Thoracic aorta (tissue), 2 donors: ENCODE results near the gene RCC2. TPM values are rescaled to one million over a fixed set of nuclear protein-coding genes. Genes with fewer than 3 reads are reported as not detected.
A peak's percentile ranks its signal among the peaks of the same experiment; 100 is the strongest.

Experiments used
- ATAC-seq: fragments of 150-250 bp; one replicate; pipeline ENCODE4 v1.8.0; 2017; ENCODE audit warnings: low read depth; ENCODE audit not compliant: insufficient number of reproducible peaks, low FRiP score
- DNase-seq: peaks from one replicate; pipeline ENCODE4 v3.0.0-alpha.2; 2020; ENCODE audit warnings: low spot score
- H3K27ac ChIP-seq, 2 donors: fragments of 200-600 bp; sonication (generic); 1 replicate in 1 of 2; 2 replicates in 1 of 2; pipeline ENCODE4 v1.5.1; 2016; ENCODE audit warnings: mild to moderate bottlenecking in 2 of 2, moderate library complexity in 2 of 2
- H3K27me3 ChIP-seq: fragments of 200-600 bp; sonication (generic); replicated peaks from 2 replicates; pipeline ENCODE4 v1.6.0; 2016; ENCODE audit warnings: mild to moderate bottlenecking; ENCODE audit not compliant: insufficient read depth
- H3K36me3 ChIP-seq: fragments of 200-600 bp; sonication (generic); one replicate; pipeline ENCODE4 v1.5.1; 2016
- H3K4me1 ChIP-seq, 2 donors: fragments of 200-600 bp; sonication (generic); 1 replicate in 1 of 2; 2 replicates in 1 of 2; pipeline versions ENCODE4 v1.5.1 to v1.6.0; 2016; ENCODE audit warnings: low read depth in 2 of 2, mild to moderate bottlenecking in 1 of 2; ENCODE audit not compliant: control insufficient read depth in 1 of 2
- H3K4me3 ChIP-seq: fragments of 200-600 bp; sonication (generic); 2 replicates; pipeline ENCODE4 v1.5.1; 2016; ENCODE audit warnings: mild to moderate bottlenecking
- H3K9me3 ChIP-seq: fragments of 200-600 bp; sonication (generic); 2 replicates; pipeline ENCODE4 v1.5.1; 2016
- CTCF ChIP-seq: fragments of 200-600 bp; sonication (generic); IDR thresholded peaks from one replicate; pipeline ENCODE4 v1.5.1; 2019; ENCODE audit warnings: antibody characterized with exemption
- total RNA-seq, 2 donors: library from RNA; depleted of rRNA; stranded (reverse); fragments of >200 nt; gene quantifications; one replicate each; pipeline versions ENCODE4 v1.1.0 to v1.2.3, GENCODE V29; 2016

Gene RCC2
- total RNA-seq, 2 donors from 2014 or later, result 18.4 to 27.7 TPM

- H3K4me1 ChIP-seq, result peaks cover 7 to 13% of the 10 kb centered on the region in 2 donors
- H3K9me3 ChIP-seq, result no peaks in the 10 kb centered on the region
- H3K27ac ChIP-seq, result no peak overlapping the region
- no peaks in the 10 kb centered on the region for H3K36me3 ChIP-seq
- TF ChIP-seq CTCF, result no peak
- H3K4me3 ChIP-seq, result no peak overlapping the region
- DNase-seq (no peak), ATAC-seq (no peak)
- no peaks in the 10 kb centered on the region for H3K27me3 ChIP-seq
Observed at GRCh38 chr1:17434601-17435000, 4.9 kb downstream of the RCC2 start.

- H3K36me3 ChIP-seq, result no peaks in the 10 kb centered on the region
- H3K9me3 ChIP-seq, result no peaks in the 10 kb centered on the region
- peaks cover 7 to 13% of the 10 kb centered on the region in 2 donors for H3K4me1 ChIP-seq
- TF ChIP-seq CTCF, result no peak
- no peak overlapping the region for H3K4me3 ChIP-seq
- ATAC-seq, result no peak
- DNase-seq, result no peak
- no peak overlapping the region for H3K27ac ChIP-seq
- H3K27me3 ChIP-seq, result no peaks in the 10 kb centered on the region
Observed at GRCh38 chr1:17434016-17434415, 5.5 kb downstream of the RCC2 start.

- no peak for ATAC-seq
- DNase-seq, result no peak
- Histone ChIP-seq H3K36me3 (no peaks in the 10 kb centered on the region), H3K9me3 (no peaks in the 10 kb centered on the region), H3K27ac (no peak overlapping the region), H3K4me1 (peaks cover 7 to 13% of the 10 kb centered on the region in 2 donors), H3K27me3 (no peaks in the 10 kb centered on the region), H3K4me3 (no peak overlapping the region)
- TF ChIP-seq CTCF, result no peak
Observed at GRCh38 chr1:17433261-17433660, 6.2 kb downstream of the RCC2 start.

GRCh38 chr1:17432412-17432811 is 7.1 kb downstream of the RCC2 start:
- H3K27ac ChIP-seq, result peak overlapping the region in 1 of 2 donors; percentile 16
- H3K9me3 ChIP-seq, result no peaks in the 10 kb centered on the region
- H3K36me3 ChIP-seq, result peaks cover 8% of the 10 kb centered on the region

GRCh38 chr1:17429183-17429582 is 10.3 kb downstream of the RCC2 start:
- H3K4me1 ChIP-seq, result no peaks in the 10 kb centered on the region
- no peak overlapping the region for H3K4me3 ChIP-seq
- H3K36me3 ChIP-seq, result peaks cover 27% of the 10 kb centered on the region
- no peaks in the 10 kb centered on the region for H3K9me3 ChIP-seq
- ATAC-seq (no peak), DNase-seq (no peak)
- TF ChIP-seq CTCF, result no peak
- no peak overlapping the region for H3K27ac ChIP-seq
- no peaks in the 10 kb centered on the region for H3K27me3 ChIP-seq

More at GRCh38 chr1:17432412-17432811, 7.1 kb downstream of the RCC2 start:
- H3K4me1 ChIP-seq, result peaks cover 7 to 13% of the 10 kb centered on the region in 2 donors
- no peaks in the 10 kb centered on the region for H3K27me3 ChIP-seq
- no peak overlapping the region for H3K4me3 ChIP-seq
- DNase-seq (no peak), ATAC-seq (no peak)
- TF ChIP-seq CTCF, result no peak
